Measurements from ENCODE around the gene RPLP2.

RPLP2 gene

DNA sequence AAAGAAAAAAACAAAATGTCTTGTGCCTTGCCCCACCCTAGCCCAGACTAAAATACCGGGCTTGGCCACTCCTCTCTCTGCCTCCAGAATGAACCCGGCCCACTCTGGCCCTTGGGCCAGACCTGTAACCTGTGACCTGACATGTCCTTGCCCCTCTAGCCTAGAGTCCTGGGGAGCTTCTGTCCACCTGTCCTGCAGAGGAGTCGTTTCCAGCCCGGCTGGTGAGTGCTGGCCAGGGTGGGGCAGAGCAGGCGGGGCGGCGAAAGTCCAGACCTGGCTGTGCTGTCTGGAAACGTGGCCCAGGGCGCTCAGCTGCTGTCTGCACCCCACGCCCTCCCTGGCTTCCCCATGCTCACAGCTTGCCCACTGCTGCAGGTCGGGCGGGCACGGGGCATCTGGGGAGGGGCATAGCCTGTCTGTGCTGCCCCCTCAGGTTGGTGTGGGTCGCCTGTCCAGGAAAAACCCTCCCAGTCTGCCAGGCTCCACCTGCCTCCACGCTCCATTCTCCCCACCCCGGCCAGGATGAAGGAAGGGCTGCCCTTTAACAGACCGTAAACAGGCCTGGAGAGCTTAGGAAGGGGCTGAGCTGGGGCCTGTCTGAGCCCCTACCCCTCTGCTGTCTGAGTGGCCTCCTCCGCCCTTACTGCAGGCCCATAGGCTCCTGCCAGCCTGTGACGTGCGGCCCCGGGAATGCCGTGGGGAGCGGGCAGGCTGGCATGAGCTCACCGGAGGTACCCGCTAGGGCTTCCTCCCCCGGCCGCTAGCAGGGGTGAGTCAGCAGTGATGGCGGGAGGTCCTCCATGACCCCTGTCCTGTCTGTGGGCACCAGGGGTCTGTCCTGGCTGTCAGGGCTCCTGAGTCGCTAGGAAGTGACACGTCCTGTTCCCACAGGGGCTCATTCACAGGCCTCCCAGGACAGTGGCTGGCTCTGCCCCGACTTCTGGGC is 24.9 kb downstream of the RPLP2 start:
- in situ Hi-C loops (cut with HindIII; ENCODE audit: low pct_unique_long_range_greater_than_20kb, low sequenced_read_pairs): no loop called here
- peak; percentile 18 to 59 for DNase-seq (ENCODE audit: low read depth in 1 of 2, low spot score in 1 of 2)

DNA sequence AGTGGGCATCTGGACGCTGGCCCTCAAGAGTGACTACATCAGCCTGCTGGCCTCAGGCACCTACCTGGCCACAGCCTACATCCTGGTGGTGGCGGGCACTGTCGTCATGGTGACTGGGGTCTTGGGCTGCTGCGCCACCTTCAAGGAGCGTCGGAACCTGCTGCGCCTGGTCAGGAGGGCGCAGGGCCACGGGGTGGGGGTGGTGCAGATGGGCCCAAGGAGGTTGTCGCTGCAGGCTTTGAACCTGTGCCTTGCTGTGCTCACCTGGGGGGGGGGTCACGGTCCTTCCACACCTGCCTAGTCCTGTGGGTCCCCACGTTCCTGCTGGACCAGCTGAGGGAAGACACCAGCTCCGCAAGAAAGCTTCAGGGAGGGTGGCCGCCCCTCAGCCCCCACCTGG is 26.5 kb downstream of the RPLP2 start:
- no peak for DNase-seq (ENCODE audit: low read depth in 1 of 2, low spot score in 1 of 2)
- in situ Hi-C loops (cut with HindIII; ENCODE audit: low pct_unique_long_range_greater_than_20kb, low sequenced_read_pairs): no loop called here
- no peak for TF ChIP-seq JUND (IDR thresholded peaks at IDR 0.05; ENCODE audit: low read depth)

More for the DNA sequence above, 24.9 kb downstream of the RPLP2 start:
- TF ChIP-seq JUND (IDR thresholded peaks at IDR 0.05; ENCODE audit: low read depth): no peak

DNA sequence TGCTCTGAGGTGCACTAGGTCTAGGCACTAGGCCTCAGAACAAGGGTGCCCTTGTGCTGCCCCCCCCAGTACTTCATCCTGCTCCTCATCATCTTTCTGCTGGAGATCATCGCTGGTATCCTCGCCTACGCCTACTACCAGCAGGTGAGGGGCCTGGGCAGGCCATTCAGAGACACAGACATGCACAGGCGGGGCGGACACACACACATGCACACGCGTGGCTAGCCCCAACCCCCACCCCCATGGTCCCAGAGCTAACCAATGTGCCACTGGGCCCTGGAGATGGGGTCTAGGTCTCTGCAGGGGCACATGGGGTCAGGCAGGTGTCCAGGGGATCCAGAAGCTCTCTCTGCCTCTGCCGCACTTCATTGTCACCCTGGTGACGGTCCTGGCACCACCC is 26.9 kb downstream of the RPLP2 start:
- DNase-seq (ENCODE audit: low read depth in 1 of 2, low spot score in 1 of 2): no peak
- in situ Hi-C loops (cut with HindIII; ENCODE audit: low pct_unique_long_range_greater_than_20kb, low sequenced_read_pairs): no loop called here
- TF ChIP-seq JUND (IDR thresholded peaks at IDR 0.05; ENCODE audit: low read depth): no peak

DNA sequence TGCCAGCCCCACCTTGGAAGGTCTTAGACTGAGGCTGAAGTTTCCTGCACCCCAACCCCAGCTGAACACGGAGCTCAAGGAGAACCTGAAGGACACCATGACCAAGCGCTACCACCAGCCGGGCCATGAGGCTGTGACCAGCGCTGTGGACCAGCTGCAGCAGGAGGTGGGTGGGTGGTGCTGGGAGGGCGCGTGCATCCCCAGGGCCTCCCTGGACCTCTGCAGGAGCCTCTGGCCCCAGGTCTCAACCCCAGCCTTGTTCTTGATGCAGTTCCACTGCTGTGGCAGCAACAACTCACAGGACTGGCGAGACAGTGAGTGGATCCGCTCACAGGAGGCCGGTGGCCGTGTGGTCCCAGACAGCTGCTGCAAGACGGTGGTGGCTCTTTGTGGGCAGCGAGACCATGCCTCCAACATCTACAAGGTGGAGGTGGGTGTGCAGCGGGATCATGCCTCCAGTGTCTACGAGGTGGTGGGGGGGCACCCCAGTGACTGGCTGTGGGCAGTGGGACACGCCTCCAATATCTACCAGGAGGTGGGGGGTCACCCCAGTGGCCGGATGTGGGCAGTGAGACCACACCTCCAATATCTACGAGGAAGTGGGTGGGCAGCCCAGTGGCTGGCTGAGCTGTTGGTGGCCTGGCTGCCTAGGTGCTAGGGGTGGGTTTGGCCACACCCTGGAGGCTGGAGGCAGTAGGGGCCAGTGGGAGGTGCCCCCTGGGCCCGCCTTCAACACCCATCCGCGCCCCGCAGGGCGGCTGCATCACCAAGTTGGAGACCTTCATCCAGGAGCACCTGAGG is 27.6 kb downstream of the RPLP2 start:
- in situ Hi-C loops (cut with HindIII; ENCODE audit: low pct_unique_long_range_greater_than_20kb, low sequenced_read_pairs): no loop called here
- no peak for TF ChIP-seq JUND (IDR thresholded peaks at IDR 0.05; ENCODE audit: low read depth)
- DNase-seq (ENCODE audit: low read depth in 1 of 2, low spot score in 1 of 2): no peak

DNA sequence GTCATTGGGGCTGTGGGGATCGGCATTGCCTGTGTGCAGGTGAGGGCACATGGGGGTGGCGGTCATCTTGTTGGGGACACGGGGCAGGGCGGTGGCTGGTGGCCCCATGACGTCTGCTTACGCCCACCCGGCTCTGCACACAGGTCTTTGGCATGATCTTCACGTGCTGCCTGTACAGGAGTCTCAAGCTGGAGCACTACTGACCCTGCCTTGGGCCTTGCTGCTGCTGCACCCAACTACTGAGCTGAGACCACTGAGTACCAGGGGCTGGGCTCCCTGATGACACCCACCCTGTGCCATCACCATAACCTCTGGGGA is 28.2 kb downstream of the RPLP2 start:
- TF ChIP-seq JUND (IDR thresholded peaks at IDR 0.05; ENCODE audit: low read depth): no peak
- in situ Hi-C loops (cut with HindIII; ENCODE audit: low pct_unique_long_range_greater_than_20kb, low sequenced_read_pairs): no loop called here

DNA sequence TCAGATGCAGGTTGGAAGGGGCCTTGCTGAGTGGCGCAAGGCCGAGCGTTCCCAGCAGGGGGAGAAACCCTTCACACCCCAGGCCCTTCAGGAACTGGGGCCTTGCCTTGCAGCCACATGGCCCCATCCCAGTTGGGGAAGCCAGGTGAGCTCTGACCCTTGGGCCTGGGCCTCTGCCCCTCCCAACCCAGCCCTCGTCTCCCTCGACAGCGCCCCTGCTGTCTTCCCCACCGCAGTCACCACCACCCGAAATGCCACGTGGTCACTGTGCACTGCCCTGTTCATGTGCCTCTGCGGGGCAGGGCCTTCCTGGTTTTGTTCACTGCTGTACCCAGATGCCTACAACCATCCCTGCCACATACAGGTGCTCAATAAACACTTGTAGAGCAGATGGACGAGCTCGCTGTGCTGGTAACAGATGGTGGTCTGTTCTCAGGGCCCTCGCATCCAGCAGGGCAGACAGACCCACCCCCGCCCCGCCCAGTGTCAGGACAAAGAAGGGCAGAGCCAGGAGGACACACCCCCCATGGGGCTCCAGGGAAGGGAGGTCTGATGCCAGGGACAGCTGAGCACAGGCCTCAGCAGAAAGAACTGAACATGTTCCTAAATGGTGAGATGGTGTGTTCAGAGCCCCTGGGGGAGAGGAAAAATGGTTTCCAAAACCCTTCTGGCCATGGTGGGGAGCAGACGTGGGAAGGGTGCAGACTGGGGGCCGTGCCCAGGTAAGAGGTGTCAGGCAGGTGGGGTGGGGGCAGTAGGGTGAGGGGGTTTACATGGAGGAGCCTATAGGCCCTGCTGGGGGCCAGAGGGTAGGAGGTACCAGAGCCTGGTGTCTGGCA is 28.9 kb downstream of the RPLP2 start:
- in situ Hi-C loops (cut with HindIII; ENCODE audit: low pct_unique_long_range_greater_than_20kb, low sequenced_read_pairs): no loop called here
- no peak for TF ChIP-seq JUND (IDR thresholded peaks at IDR 0.05; ENCODE audit: low read depth)
- DNase-seq (ENCODE audit: low read depth in 1 of 2, low spot score in 1 of 2): peak in 1 of 2 experiments; percentile 46

More for the DNA sequence above, 28.2 kb downstream of the RPLP2 start:
- no peak for DNase-seq (ENCODE audit: low read depth in 1 of 2, low spot score in 1 of 2)

DNA sequence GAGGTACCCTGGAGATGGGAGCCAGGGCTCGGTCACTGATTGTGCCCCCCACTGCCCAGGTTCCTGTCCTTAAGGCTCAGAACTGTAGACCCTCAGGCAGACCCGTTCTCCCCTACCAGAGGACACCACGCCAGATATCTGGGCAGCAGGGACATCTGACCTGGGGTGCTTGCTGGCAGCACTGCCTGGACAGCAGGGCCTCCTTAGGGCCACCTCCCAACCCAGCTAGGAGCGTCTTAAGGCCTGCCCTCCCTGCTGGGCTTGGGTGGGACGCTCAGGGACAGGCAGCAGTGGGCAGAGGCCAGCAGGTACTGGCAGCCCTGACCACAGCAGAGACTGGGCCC is 29.5 kb downstream of the RPLP2 start:
- in situ Hi-C loops (cut with HindIII; ENCODE audit: low pct_unique_long_range_greater_than_20kb, low sequenced_read_pairs): no loop called here
- TF ChIP-seq JUND (IDR thresholded peaks at IDR 0.05; ENCODE audit: low read depth): no peak

DNA sequence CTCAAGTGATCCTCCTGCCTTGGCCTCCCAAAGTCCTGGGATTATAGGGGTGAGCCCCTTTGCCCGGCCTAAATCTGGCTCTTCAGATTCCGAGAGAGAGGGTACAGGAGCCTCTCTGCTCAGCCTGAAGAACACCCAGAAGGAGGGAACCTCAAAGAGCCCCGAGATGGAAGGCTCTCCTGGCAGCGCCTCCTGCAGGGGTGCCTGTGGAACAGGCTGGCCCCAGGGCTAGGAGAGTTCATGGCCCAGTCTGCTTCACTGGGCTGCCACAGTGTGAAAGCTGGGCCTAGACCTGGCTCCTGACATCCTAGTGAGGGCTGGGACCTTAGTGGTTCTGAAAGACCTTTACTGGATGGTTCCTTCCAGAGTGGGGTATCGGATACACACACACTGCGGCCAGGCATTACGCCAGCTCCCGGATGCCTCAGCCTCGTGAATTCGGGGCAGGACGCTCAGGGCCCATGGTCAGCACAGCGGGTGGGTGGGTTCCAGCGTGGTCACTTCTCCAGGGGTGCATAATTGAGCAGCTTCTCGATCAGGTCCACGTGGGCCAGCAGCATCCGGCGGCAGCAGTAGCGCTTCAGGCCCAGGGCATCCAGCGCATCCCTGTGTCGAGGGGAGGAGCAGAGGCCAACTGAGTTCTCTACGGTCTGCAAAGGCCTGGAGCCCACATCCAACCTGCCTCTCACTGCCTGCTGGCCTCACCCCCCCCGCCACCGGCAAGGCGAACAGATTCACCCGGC is 30.3 kb downstream of the RPLP2 start:
- TF ChIP-seq JUND (IDR thresholded peaks at IDR 0.05; ENCODE audit: low read depth): no peak
- in situ Hi-C loops (cut with HindIII; ENCODE audit: low pct_unique_long_range_greater_than_20kb, low sequenced_read_pairs): no loop called here
- DNase-seq (ENCODE audit: low read depth in 1 of 2, low spot score in 1 of 2): no peak

More for the DNA sequence above, 29.5 kb downstream of the RPLP2 start:
- no peak for DNase-seq (ENCODE audit: low read depth in 1 of 2, low spot score in 1 of 2)

DNA sequence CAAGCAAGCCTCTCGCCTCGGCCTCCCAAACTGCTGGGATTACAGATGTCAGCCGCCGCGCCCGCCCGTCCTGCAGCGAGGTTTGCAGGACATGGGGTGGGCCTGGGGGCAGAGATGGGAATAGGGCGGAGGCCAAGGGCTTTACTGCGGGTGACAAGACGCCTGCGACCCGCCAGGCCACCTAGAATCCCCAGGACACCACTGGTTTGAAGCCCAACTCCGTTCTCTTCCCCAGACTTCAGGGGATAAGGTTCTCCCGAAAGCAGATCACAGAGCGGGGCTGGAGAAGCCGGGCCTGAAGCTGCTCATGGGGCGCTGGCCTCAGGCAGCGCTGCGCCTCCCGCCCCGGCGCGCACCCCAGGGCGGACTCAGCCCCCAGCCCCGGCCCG is 32.2 kb downstream of the RPLP2 start:
- DNase-seq (ENCODE audit: low read depth in 1 of 2, low spot score in 1 of 2): no peak
- no peak for TF ChIP-seq JUND (IDR thresholded peaks at IDR 0.05; ENCODE audit: low read depth)
- in situ Hi-C loops (cut with HindIII; ENCODE audit: low pct_unique_long_range_greater_than_20kb, low sequenced_read_pairs): no loop called here

DNA sequence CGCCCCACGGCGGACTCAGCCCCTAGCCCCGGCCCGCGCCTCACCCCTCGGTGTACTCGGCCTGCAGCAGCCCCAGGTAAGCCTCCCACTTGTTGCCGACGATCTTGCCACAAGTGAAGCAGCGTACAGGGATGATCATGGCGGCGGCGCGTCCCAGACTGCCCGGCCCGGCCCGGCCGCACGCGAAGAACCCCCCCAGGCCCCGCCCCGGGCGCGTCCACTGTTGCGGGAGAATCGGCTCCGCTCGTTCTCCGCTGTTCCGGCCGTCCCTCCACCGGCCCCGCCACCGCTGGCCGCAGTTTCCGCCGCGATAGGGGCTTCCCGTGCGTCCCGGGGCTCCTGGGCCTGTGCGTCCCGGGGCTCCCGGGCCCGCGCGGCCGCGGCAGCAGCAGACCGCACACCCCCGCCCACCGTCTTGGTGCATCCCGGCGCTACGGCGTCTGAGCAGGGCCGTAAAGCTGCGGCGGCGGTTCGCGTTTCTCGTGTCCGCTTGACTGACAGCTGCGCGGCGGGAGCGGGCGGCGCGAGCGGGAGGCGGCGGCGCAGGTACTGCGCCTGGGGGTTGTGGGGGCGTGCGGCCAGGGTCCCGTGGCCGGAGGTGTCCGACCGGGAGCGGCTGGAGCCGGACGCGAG is 32.7 kb downstream of the RPLP2 start, which contains the start of the genes POLR2L and TSPAN4:
POLR2L (minus strand) TSS at position 160 of the 633 bp plus-strand sequence; CDS start at position 139, 21 bp downstream.
TSPAN4 (plus strand) TSS at position 483 of the 633 bp plus-strand sequence. CDS start 7,453 bp downstream, outside the sequence.
- in situ Hi-C loops (cut with HindIII; ENCODE audit: low pct_unique_long_range_greater_than_20kb, low sequenced_read_pairs): no loop called here
- peak; percentile 79 to 91 for DNase-seq (ENCODE audit: low read depth in 1 of 2, low spot score in 1 of 2)
- TF ChIP-seq JUND (IDR thresholded peaks at IDR 0.05; ENCODE audit: low read depth): no peak

DNA sequence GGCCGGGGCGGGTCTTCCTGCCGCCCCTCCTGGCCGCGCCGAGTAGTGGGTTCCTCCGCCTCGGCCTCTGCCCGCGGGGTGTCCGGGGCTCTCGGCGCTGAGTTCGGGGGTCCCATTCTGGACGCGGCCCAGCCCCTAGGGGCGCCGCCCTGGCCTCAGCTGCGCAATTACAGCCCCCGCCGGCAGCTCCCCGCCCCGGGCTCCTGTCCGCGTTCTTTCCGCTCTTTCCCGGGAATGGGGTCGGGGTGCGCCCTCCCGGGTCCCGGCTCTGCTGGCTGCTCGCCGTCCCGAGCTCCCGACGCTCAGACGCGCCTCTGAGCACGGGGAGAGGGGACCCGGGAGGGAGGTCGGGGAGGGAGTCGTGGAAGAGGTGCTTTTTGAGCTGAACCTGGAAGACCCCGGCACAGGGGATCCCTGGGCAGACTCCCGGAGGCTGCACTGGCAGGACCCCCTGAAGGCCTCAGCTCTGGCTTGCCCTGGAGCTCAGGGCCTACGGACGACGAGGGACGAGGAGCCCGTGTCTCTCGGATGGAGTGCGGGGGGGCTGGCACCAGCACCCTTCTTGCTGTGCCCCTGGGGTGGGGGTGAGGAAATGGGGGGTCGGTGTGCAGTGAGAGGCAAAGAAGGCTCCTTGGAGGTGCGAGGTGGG is 33.4 kb downstream of the RPLP2 start:
- in situ Hi-C loops (cut with HindIII; ENCODE audit: low pct_unique_long_range_greater_than_20kb, low sequenced_read_pairs): no loop called here
- DNase-seq (ENCODE audit: low read depth in 1 of 2, low spot score in 1 of 2): no peak
- no peak for TF ChIP-seq JUND (IDR thresholded peaks at IDR 0.05; ENCODE audit: low read depth)
